Activated CD4-positive, alpha-beta T cell treated with anti-CD3 and anti-CD28 coated beads, Interleukin-2, amount 50 U/mL, for 16 hours (primary cell): ENCODE data around the gene SLC2A13.
"Not testable (repeated sequence)": the region's sequence is repeated elsewhere in the genome, so short reads cannot be mapped to it uniquely, and the experiment has no call there.

Experiments
- DNase-seq: peaks from one replicate; pipeline ENCODE4 v3.0.0-alpha.2; 2020

SLC2A13 gene

GRCh38 chr12:39989501-39989900 lies 116.4 kb downstream of the SLC2A13 start:
- no peak for DNase-seq

- DNase-seq = no peak
Measured at GRCh38 chr12:39988574-39988973, 117.3 kb downstream of the SLC2A13 start.

GRCh38 chr12:39986674-39987073 lies 119.2 kb downstream of the SLC2A13 start:
- DNase-seq = no peak

- no peak for DNase-seq
Measured at GRCh38 chr12:39984670-39985069, 121.2 kb downstream of the SLC2A13 start.

- DNase-seq = no peak
Measured at GRCh38 chr12:39975374-39975918, 130.4 kb downstream of the SLC2A13 start.

GRCh38 chr12:39972119-39972518 lies 133.8 kb downstream of the SLC2A13 start:
- DNase-seq = no peak

- no peak for DNase-seq
Measured at GRCh38 chr12:39971348-39971747, 134.5 kb downstream of the SLC2A13 start.

GRCh38 chr12:39966721-39967120 lies 139.2 kb downstream of the SLC2A13 start:
- DNase-seq = no peak

- DNase-seq = no peak
Measured at GRCh38 chr12:39966256-39966655, 139.6 kb downstream of the SLC2A13 start.

- no peak for DNase-seq
Measured at GRCh38 chr12:39959467-39959866, 146.4 kb downstream of the SLC2A13 start.

- no peak for DNase-seq
Measured at GRCh38 chr12:39959031-39959430, 146.8 kb downstream of the SLC2A13 start.

GRCh38 chr12:39958377-39958776 lies 147.5 kb downstream of the SLC2A13 start:
- DNase-seq = peak; percentile 3

- no peak for DNase-seq
Measured at GRCh38 chr12:39956725-39957124, 149.2 kb downstream of the SLC2A13 start.

- no peak for DNase-seq
Measured at GRCh38 chr12:39946361-39947280, 159.3 kb downstream of the SLC2A13 start.

- DNase-seq = no peak
Measured at GRCh38 chr12:39937119-39937518, 168.8 kb downstream of the SLC2A13 start.

GRCh38 chr12:39935839-39936238 lies 170.0 kb downstream of the SLC2A13 start:
- no peak for DNase-seq

- DNase-seq = peak; percentile 10
Measured at GRCh38 chr12:39935275-39935674, 170.6 kb downstream of the SLC2A13 start.

GRCh38 chr12:39931857-39932256 lies 174.0 kb downstream of the SLC2A13 start:
- DNase-seq = no peak

GRCh38 chr12:39931231-39931630 lies 174.7 kb downstream of the SLC2A13 start:
- no peak for DNase-seq

- no peak for DNase-seq
Measured at GRCh38 chr12:39930101-39930500, 175.8 kb downstream of the SLC2A13 start.

- no peak for DNase-seq
Measured at GRCh38 chr12:39928181-39928899, 177.5 kb downstream of the SLC2A13 start.

GRCh38 chr12:39923364-39923763 lies 182.5 kb downstream of the SLC2A13 start:
- DNase-seq = no peak

GRCh38 chr12:39922598-39922997 lies 183.3 kb downstream of the SLC2A13 start:
- DNase-seq = not testable (repeated sequence)

GRCh38 chr12:39920647-39921046 lies 185.2 kb downstream of the SLC2A13 start:
- DNase-seq = no peak
